GM12865 (cell line): Measurements from ENCODE around the gene FAM184A.

Experiments
- DNase-seq: peaks from one replicate; pipeline ENCODE4 v3.0.0; 2010; ENCODE audit warnings: low read depth
- H3K4me3 ChIP-seq: 2 replicates; pipeline ENCODE4 v1.5.1; 2011; ENCODE audit warnings: mild to moderate bottlenecking, low read depth, low read length, control low read depth
- CTCF ChIP-seq: IDR thresholded peaks from 2 replicates; pipeline ENCODE4 v1.5.1; 2011; ENCODE audit warnings: low read length, control low read depth, low read depth, inconsistent platforms; ENCODE audit not compliant: insufficient read depth; ENCODE audit errors: missing control alignments

Gene FAM184A

GRCh38 chr6:119090256-119090655 lies 11.8 kb upstream of the FAM184A start:
- DNase-seq: no peak
- H3K4me3 ChIP-seq: no peak overlapping the region
- TF ChIP-seq CTCF: no peak

GRCh38 chr6:119084784-119085183 lies 6.3 kb upstream of the FAM184A start:
- H3K4me3 ChIP-seq: no peak overlapping the region
- no peak for TF ChIP-seq CTCF
- no peak for DNase-seq

GRCh38 chr6:119083007-119083406 lies 4.5 kb upstream of the FAM184A start:
- H3K4me3 ChIP-seq: no peak overlapping the region
- no peak for DNase-seq
- TF ChIP-seq CTCF: no peak

GRCh38 chr6:119079283-119079809 lies 882 bp upstream of the FAM184A start:
- DNase-seq: no peak
- no peak for TF ChIP-seq CTCF
- peak overlapping the region; percentile 61; the same call in 1 of the 2 replicates for H3K4me3 ChIP-seq

GRCh38 chr6:119077643-119078375 lies 655 bp downstream of the FAM184A start:
- H3K4me3 ChIP-seq: peak overlapping the region; percentile 61
- DNase-seq: peak; percentile 31
- peak; percentile 18 for TF ChIP-seq CTCF

GRCh38 chr6:119077391-119077642 lies 1.1 kb downstream of the FAM184A start:
- no peak for DNase-seq
- no peak for TF ChIP-seq CTCF
- H3K4me3 ChIP-seq: no peak overlapping the region
